Brain microvascular endothelial cell (primary cell): ENCODE results near the gene PTDSS2.

Experiments
- DNase-seq: peaks from one replicate; pipeline ENCODE4 v3.0.0-alpha.2; 2020
- H3K27ac ChIP-seq: fragments of 250-450 bp; sonication (Bioruptor Pico); 2 replicates; pipeline ENCODE4 v1.5.1; 2020; ENCODE audit warnings: mild to moderate bottlenecking, moderate library complexity
- H3K27me3 ChIP-seq: fragments of 250-450 bp; sonication (Bioruptor Pico); replicated peaks from 2 replicates; pipeline ENCODE4 v1.5.1; 2020; ENCODE audit warnings: mild to moderate bottlenecking
- H3K36me3 ChIP-seq: fragments of 250-450 bp; sonication (Bioruptor Pico); replicated peaks from 2 replicates; pipeline ENCODE4 v1.5.1; 2020; ENCODE audit warnings: mild to moderate bottlenecking
- H3K4me3 ChIP-seq: 2 replicates; pipeline ENCODE4 v1.5.1; 2011; ENCODE audit warnings: low read depth, mild to moderate bottlenecking, control low read depth, low read length, moderate library complexity
- in situ Hi-C: cut with HindIII; loops from 2 replicates; pipeline ENCODE4 v1.10.0; 2017; ENCODE audit warnings: low sequenced_read_pairs, low pct_ligation_motif_present
- TF ChIP-seq, protein P1 (sequence below): IDR thresholded peaks from 2 replicates; pipeline ENCODE4 v1.5.1; 2011; ENCODE audit warnings: low read depth, mild to moderate bottlenecking, moderate library complexity, low read length, control low read depth, inconsistent platforms; ENCODE audit errors: missing control alignments

The PTDSS2 gene

GRCh38 chr11:488992-489391, 38.9 kb downstream of the PTDSS2 start:
- in situ Hi-C loops = no loop called here
- DNase-seq = no peak
- Histone ChIP-seq H3K4me3 (no peak overlapping the region), H3K27ac (no peak overlapping the region), H3K36me3 (peaks cover 32% of the 10 kb centered on the region), H3K27me3 (no peaks in the 10 kb centered on the region)
- TF ChIP-seq, protein P1, sequence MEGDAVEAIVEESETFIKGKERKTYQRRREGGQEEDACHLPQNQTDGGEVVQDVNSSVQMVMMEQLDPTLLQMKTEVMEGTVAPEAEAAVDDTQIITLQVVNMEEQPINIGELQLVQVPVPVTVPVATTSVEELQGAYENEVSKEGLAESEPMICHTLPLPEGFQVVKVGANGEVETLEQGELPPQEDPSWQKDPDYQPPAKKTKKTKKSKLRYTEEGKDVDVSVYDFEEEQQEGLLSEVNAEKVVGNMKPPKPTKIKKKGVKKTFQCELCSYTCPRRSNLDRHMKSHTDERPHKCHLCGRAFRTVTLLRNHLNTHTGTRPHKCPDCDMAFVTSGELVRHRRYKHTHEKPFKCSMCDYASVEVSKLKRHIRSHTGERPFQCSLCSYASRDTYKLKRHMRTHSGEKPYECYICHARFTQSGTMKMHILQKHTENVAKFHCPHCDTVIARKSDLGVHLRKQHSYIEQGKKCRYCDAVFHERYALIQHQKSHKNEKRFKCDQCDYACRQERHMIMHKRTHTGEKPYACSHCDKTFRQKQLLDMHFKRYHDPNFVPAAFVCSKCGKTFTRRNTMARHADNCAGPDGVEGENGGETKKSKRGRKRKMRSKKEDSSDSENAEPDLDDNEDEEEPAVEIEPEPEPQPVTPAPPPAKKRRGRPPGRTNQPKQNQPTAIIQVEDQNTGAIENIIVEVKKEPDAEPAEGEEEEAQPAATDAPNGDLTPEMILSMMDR = no peak

- no peak overlapping the region for H3K4me3 ChIP-seq
- DNase-seq = no peak
- in situ Hi-C loops = no loop called here
- peaks cover 37% of the 10 kb centered on the region for H3K36me3 ChIP-seq
- H3K27me3 ChIP-seq = no peaks in the 10 kb centered on the region
- TF ChIP-seq, protein P1 = no peak
- H3K27ac ChIP-seq = no peak overlapping the region
These were observed 39.6 kb downstream of the PTDSS2 start for GRCh38 chr11:489610-490185.

DNA sequence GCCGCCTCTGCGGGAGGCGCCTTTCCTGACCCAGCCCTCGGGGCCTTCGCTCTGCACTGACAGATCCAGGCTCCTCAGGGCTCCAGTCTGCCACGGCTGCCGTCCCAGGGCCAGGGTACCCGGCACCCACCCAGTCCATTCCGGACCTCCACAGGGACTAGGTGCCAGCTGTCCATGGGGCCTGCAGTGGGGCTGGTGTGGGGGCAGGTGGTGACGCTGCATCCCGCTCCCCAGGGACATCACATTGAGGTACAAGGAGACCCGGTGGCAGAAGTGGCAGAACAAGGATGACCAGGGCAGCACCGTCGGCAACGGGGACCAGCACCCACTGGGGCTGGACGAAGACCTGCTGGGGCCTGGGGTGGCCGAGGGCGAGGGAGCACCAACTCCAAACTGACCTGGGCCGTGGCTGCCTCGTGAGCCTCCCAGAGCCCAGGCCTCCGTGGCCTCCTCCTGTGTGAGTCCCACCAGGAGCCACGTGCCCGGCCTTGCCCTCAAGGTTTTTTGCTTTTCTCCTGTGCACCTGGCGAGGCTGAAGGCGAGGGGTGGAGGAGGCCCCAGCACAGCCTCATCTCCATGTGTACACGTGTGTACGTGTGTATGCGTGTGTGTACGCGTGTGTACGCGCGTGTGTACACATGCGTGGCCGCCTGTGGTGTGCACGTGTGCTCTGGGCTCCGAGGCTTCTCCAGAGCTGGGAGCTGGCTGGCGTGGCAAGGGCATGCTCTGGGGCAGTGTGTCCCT, 40.3 kb downstream of the PTDSS2 start:
- Histone ChIP-seq H3K36me3 (peaks cover 43% of the 10 kb centered on the region), H3K27me3 (no peaks in the 10 kb centered on the region), H3K27ac (no peak overlapping the region), H3K4me3 (no peak overlapping the region)
- in situ Hi-C loops = no loop called here
- no peak for DNase-seq
- TF ChIP-seq, protein P1 = no peak

DNA sequence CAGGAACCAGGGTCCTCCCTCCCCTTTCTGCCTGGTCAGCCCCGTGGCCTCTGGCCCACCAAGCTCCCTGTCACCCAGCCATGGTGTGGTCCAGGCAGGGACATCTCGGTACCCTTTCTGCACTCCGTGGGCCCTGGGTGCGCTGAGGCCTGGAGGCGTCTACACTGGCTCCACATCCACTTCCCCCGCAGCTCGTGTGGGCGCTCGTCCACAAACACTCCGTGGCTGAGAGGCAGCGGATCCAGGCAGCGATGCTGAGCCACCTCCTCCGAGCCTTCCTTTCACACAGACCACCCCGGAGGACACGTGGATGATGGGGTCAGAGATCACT, 40.8 kb downstream of the PTDSS2 start:
- no peak overlapping the region for H3K27ac ChIP-seq
- in situ Hi-C loops = no loop called here
- H3K36me3 ChIP-seq = peaks cover 46% of the 10 kb centered on the region
- no peak for DNase-seq
- no peaks in the 10 kb centered on the region for H3K27me3 ChIP-seq
- TF ChIP-seq, protein P1 = no peak
- no peak overlapping the region for H3K4me3 ChIP-seq

DNA sequence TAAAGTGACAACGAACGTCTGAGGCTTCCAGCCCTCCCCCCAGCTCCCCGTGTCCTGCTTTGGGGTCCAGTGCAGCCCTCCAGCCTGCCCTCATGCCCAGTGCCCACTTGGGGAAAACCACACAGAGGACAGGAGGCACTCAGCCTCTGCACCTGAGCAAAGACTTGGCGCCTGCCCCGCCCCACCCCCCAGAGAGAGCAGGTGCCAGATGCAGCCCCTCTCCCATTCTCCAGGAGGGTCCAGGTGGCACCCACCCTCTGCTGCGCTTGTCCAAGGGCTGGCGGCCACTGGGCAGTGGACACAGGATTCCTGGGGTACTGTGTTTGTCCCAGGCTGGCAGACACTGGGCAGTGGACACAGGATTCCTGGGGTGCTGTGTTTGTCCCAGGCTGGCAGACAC, 41.3 kb downstream of the PTDSS2 start:
- in situ Hi-C loops = no loop called here
- no peaks in the 10 kb centered on the region for H3K27me3 ChIP-seq
- H3K27ac ChIP-seq = no peak overlapping the region
- no peak overlapping the region for H3K4me3 ChIP-seq
- H3K36me3 ChIP-seq = peaks cover 51% of the 10 kb centered on the region
- TF ChIP-seq, protein P1 = no peak
- no peak for DNase-seq
